Heart left ventricle (tissue), 13 donors: ENCODE data around the gene ZNF429.

Experiments
- POLR2A ChIP-seq, 2 donors: fragments of 450-650 bp; IDR thresholded peaks; one replicate each; pipeline ENCODE4 v1.6.1; 2017; ENCODE audit warnings: antibody characterized with exemption in 2 of 2, mild to moderate bottlenecking in 2 of 2, moderate library complexity in 2 of 2
- TF ChIP-seq, protein P1 (sequence below), 12 donors: fragments of 200-600 bp; sonication (generic) in 4 of 12; IDR thresholded peaks; one replicate each; pipeline versions ENCODE4 v1.5.0 to v1.8.0; 2018 to 2022; ENCODE audit warnings: antibody characterized with exemption in 12 of 12, mild to moderate bottlenecking in 5 of 12
- donor health status: ischemic (EF 13 %, LVEDD 7.1; RV severe dilation, severe dysfunction).
- donor health status: DM: no; HTN: yes; CAD: no.
- donor health status: DM: no; HTN: no; CAD: no.
- donor health status: ischemic (EF 25% LVEDD 6.9; RV normal size, moderate dysfunction).
- donor health status: ischemic (EF 25% LVEDD 5.7; RV mildly dilated, moderate dysfunction).
- donor health status: ischemic (EF 35%, LVEDD 5.7; RV mildly dilated, moderate dysfunction).
- donor health status: nonischemic (EF 11% LVEDD 7.7; RV severe dilation, severe dysfunction).
- donor health status: DM: yes; HTN: yes; CAD: no.
- donor health status: PGD.
- donor health status: ischemic (EF 29% LVEDD 5.4; RV normal size, mild dysfunction).
- donor health status: nonischemic (EF 23%, LVEDD 6.1; RV moderate dilation, normal function).

DNA sequence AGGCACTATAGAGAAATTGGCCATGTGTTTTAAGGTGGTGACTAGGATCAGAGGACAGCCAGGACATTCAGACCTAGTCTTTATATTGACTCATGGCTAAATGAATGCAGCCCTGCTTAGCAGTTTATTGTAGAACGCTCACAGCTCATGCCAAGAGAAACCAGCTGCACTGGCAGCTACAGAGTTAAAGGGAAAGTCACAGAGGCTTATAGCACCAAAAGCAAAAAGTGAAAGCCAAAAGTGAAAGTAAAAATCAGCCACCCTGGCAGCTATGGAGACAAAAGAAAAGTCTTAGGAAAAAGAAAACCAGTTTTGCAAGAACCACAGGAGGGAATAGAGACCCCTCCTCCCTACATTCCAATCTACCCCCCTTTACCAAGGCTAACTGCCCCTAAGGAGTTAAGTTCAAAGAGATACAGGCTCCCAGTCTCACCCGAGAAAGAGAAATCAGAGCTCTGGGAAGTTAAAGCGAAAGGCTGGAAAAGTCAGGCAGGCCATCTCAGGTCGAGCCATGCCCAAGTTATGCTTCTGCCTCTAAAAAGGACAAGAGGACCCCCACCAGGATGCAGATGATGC, 99.0 kb downstream of the ZNF429 start:
- TF ChIP-seq, protein P1, sequence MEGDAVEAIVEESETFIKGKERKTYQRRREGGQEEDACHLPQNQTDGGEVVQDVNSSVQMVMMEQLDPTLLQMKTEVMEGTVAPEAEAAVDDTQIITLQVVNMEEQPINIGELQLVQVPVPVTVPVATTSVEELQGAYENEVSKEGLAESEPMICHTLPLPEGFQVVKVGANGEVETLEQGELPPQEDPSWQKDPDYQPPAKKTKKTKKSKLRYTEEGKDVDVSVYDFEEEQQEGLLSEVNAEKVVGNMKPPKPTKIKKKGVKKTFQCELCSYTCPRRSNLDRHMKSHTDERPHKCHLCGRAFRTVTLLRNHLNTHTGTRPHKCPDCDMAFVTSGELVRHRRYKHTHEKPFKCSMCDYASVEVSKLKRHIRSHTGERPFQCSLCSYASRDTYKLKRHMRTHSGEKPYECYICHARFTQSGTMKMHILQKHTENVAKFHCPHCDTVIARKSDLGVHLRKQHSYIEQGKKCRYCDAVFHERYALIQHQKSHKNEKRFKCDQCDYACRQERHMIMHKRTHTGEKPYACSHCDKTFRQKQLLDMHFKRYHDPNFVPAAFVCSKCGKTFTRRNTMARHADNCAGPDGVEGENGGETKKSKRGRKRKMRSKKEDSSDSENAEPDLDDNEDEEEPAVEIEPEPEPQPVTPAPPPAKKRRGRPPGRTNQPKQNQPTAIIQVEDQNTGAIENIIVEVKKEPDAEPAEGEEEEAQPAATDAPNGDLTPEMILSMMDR (IDR thresholded peaks at IDR 0.05) = no peak
- no peak for TF ChIP-seq POLR2A (IDR thresholded peaks at IDR 0.05)
